Measurements from ENCODE around the gene KIF18B. TPM values are rescaled to one million over a fixed set of nuclear protein-coding genes. Genes with fewer than 3 reads are reported as not detected.

Gene KIF18B
- total RNA-seq, result 0.52 TPM
- polyA plus RNA-seq, result under 1 TPM in 3 of 4 donors, not detected in 1; 0.19 to 0.60 (median 0.23) TPM

DNA sequence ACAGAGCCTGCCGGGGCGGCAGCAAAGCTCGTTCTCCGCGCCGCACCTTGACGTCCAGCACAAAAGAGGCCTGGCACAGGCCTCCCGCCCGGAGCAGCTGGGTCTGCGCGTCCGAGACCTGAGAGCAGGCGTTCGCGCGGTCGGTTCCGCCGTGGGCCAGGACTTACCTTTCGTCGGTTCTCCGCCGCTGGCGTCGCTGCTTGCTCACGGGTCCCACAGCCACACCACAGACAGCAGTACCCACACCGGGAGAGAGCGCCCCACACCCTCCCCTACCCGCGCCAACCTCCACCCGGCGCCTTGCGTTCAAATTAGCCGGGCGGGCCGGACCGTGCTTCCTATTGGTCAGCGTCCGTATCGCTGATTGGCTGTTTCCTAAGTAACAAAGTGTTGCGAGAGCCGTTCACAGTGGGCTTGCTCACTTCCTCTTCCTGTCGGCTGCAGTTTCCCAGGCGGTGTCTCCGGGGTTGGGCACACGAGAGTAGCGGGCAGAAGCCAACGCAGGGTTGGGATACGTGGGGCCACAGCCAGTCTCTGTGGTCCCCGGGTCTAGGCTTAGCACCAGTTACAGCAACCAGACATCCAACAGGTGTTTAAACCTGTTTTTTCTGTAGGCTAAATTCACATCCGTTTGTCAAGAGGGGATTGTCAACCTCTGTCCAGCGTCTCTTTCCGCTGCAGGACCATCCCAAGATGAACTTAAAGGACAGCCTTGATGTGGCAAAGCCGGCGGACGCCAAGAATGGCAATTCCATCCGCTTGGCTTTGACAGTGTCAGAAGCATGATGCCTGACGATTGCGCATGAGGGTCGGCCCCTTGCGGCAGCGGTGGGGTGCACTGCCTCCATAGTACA lies at the start of gene KIF18B:
Gene KIF18B, minus strand, starts transcription at position 313 of the 854 bp plus-strand sequence. CDS start 11,429 bp downstream, outside the sequence.
- Histone ChIP-seq H3K4me3 (ENCODE audit: low read depth, low read length) (peak within 1 kb of the TSS; percentile 97), H3K9me3 (ENCODE audit: control insufficient read depth in 2 of 2, low read length in 2 of 2) (no peaks in the 10 kb centered on the region), H3K27me3 (ENCODE audit: control insufficient read depth, insufficient read depth, low read length) (no peaks in the 10 kb centered on the region), H3K27ac (ENCODE audit: insufficient read depth, low read length, poor library complexity, severe bottlenecking) (peak within 1 kb of the TSS; percentile 74), H3K36me3 (ENCODE audit: control insufficient read depth, insufficient read depth, low read length) (no peaks in the 10 kb centered on the region), H3K4me1 (ENCODE audit: control insufficient read depth, insufficient read depth, low read length, poor library complexity, severe bottlenecking) (peaks cover 19% of the 10 kb centered on the region)
- peak within 1 kb of the TSS; percentile 87 to 98 (median 96) for H3K4me3 Mint-ChIP-seq
- peak; percentile 99 to 100 for ATAC-seq (ENCODE audit: low read depth in 2 of 2)
- peak within 1 kb of the TSS; percentile 93 to 98 (median 95) for H3K27ac Mint-ChIP-seq
- H3K36me3 Mint-ChIP-seq, result no peaks in the 10 kb centered on the region
- H3K27me3 Mint-ChIP-seq, result peaks cover 4% of the 10 kb centered on the region
- H3K4me1 Mint-ChIP-seq, result peaks cover 0 to 23% (median 6%) of the 10 kb centered on the region in 4 donors
- peak; percentile 83 to 97 (median 88) for DNase-seq
- H3K9me3 Mint-ChIP-seq, result no peaks in the 10 kb centered on the region

GRCh38 chr17:44996304-44996703 lies 48.7 kb upstream of the KIF18B start:
- Histone ChIP-seq H3K9me3 (ENCODE audit: control insufficient read depth in 2 of 2, low read length in 2 of 2) (no peaks in the 10 kb centered on the region), H3K4me3 (ENCODE audit: low read depth, low read length) (no peak overlapping the region), H3K4me1 (ENCODE audit: control insufficient read depth, insufficient read depth, low read length, poor library complexity, severe bottlenecking) (no peaks in the 10 kb centered on the region), H3K27ac (ENCODE audit: insufficient read depth, low read length, poor library complexity, severe bottlenecking) (no peak overlapping the region), H3K36me3 (ENCODE audit: control insufficient read depth, insufficient read depth, low read length) (no peaks in the 10 kb centered on the region), H3K27me3 (ENCODE audit: control insufficient read depth, insufficient read depth, low read length) (no peaks in the 10 kb centered on the region)
- Mint-ChIP-seq H3K27ac (no peak overlapping the region), H3K27me3 (peaks cover 34% of the 10 kb centered on the region), H3K9me3 (peaks cover 0 to 10% (median 3%) of the 10 kb centered on the region in 7 donors), H3K4me3 (no peak overlapping the region), H3K4me1 (no peaks in the 10 kb centered on the region), H3K36me3 (no peaks in the 10 kb centered on the region)
- DNase-seq (no peak), ATAC-seq (ENCODE audit: low read depth in 2 of 2) (no peak)

DNA sequence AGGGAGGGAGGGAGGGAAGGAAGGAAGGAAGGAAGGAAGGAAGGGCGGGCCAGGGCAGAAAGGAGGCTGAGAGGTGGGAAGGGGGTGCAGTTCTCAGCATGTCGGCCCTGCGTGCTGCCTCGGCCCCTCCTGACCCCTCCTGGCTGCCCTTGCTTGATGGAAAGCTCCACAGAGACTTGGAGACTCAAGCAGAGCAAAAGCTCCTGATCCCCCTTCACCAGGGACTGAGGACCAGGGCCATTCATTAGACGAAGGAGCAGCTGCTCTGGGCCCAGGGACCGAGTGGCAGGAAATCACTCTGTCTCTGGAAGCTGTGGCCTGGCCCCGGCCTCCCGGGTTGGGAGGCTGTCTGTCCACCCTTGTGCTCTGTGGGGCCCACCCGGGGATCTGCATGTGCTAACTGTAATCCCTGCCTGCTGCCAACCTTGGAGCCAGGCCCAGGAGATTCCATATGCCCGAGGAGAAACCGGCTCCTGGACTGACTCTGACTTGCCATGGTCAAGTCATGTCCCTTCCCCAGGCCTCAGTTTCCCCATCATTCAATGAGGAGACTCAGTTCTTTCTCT lies 47.9 kb upstream of the KIF18B start:
- no peak for ATAC-seq (ENCODE audit: low read depth in 2 of 2)

DNA sequence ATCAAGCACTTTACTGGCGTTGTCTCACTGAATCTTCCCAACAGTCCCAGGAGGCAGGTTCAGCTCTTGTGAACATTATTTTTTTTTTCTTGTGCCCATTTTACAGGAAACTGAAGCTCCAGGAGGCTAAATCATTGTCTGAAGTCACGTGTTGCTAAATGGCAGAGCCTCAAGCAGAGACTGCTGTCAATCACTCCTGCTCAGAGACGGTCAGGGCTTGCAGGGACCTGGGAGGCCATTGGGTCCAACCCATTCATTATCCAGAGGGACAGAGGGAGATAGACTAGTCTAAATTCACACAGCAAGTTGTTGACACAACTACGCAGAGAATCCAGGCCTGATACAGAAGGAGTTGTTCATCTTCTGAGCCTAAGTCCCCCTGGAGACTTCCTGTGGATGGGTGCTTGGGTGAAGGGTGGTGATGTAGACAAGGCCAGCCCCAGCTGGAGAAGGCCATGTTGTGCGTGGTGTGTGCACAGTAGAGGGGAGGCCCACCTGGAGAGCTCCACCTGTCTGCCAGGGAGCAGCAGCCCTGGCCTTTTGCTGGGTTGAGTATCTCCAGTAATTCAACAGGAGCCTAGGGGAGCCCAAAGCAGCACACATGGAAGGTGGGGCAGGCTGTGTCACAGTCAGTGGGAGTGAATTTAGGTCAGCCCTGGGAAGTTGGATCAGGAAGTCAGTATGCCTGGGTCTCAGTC lies 44.8 kb upstream of the KIF18B start:
- H3K9me3 ChIP-seq (ENCODE audit: control insufficient read depth in 2 of 2, low read length in 2 of 2), result no peaks in the 10 kb centered on the region
- Mint-ChIP-seq H3K4me1 (peaks cover 0 to 5% (median 2%) of the 10 kb centered on the region in 4 donors), H3K27me3 (peaks cover 48% of the 10 kb centered on the region), H3K27ac (no peak overlapping the region), H3K9me3 (peaks cover 0 to 8% (median 0%) of the 10 kb centered on the region in 7 donors), H3K36me3 (no peaks in the 10 kb centered on the region), H3K4me3 (no peak overlapping the region)
- DNase-seq (no peak), ATAC-seq (ENCODE audit: low read depth in 2 of 2) (no peak)
- H3K27me3 ChIP-seq (ENCODE audit: control insufficient read depth, insufficient read depth, low read length), result peaks cover 2% of the 10 kb centered on the region
- H3K4me1 ChIP-seq (ENCODE audit: control insufficient read depth, insufficient read depth, low read length, poor library complexity, severe bottlenecking), result peaks cover under 1% of the 10 kb centered on the region
- H3K27ac ChIP-seq (ENCODE audit: insufficient read depth, low read length, poor library complexity, severe bottlenecking), result no peak overlapping the region
- H3K36me3 ChIP-seq (ENCODE audit: control insufficient read depth, insufficient read depth, low read length), result no peaks in the 10 kb centered on the region
- no peak overlapping the region for H3K4me3 ChIP-seq (ENCODE audit: low read depth, low read length)

More for the DNA sequence above, 47.9 kb upstream of the KIF18B start:
- peaks cover 0 to 10% (median 3%) of the 10 kb centered on the region in 7 donors for H3K9me3 Mint-ChIP-seq
- H3K9me3 ChIP-seq (ENCODE audit: control insufficient read depth in 2 of 2, low read length in 2 of 2), result no peaks in the 10 kb centered on the region
- H3K4me3 ChIP-seq (ENCODE audit: low read depth, low read length), result no peak overlapping the region
- no peak overlapping the region for H3K27ac ChIP-seq (ENCODE audit: insufficient read depth, low read length, poor library complexity, severe bottlenecking)
- H3K36me3 ChIP-seq (ENCODE audit: control insufficient read depth, insufficient read depth, low read length), result no peaks in the 10 kb centered on the region
- no peak overlapping the region for H3K4me3 Mint-ChIP-seq
- no peak overlapping the region for H3K27ac Mint-ChIP-seq
- no peaks in the 10 kb centered on the region for H3K4me1 Mint-ChIP-seq
- DNase-seq, result no peak
- no peaks in the 10 kb centered on the region for H3K27me3 ChIP-seq (ENCODE audit: control insufficient read depth, insufficient read depth, low read length)
- peaks cover 34% of the 10 kb centered on the region for H3K27me3 Mint-ChIP-seq
- no peaks in the 10 kb centered on the region for H3K4me1 ChIP-seq (ENCODE audit: control insufficient read depth, insufficient read depth, low read length, poor library complexity, severe bottlenecking)
- H3K36me3 Mint-ChIP-seq, result no peaks in the 10 kb centered on the region

GRCh38 chr17:44990994-44991393 lies 43.4 kb upstream of the KIF18B start:
- Histone ChIP-seq H3K9me3 (ENCODE audit: control insufficient read depth in 2 of 2, low read length in 2 of 2) (no peaks in the 10 kb centered on the region), H3K4me1 (ENCODE audit: control insufficient read depth, insufficient read depth, low read length, poor library complexity, severe bottlenecking) (peaks cover 4% of the 10 kb centered on the region), H3K27ac (ENCODE audit: insufficient read depth, low read length, poor library complexity, severe bottlenecking) (no peak overlapping the region), H3K36me3 (ENCODE audit: control insufficient read depth, insufficient read depth, low read length) (no peaks in the 10 kb centered on the region), H3K4me3 (ENCODE audit: low read depth, low read length) (no peak overlapping the region), H3K27me3 (ENCODE audit: control insufficient read depth, insufficient read depth, low read length) (peaks cover 2% of the 10 kb centered on the region)
- peaks cover 0 to 4% (median 0%) of the 10 kb centered on the region in 7 donors for H3K9me3 Mint-ChIP-seq
- H3K4me1 Mint-ChIP-seq, result peaks cover 0 to 5% (median 3%) of the 10 kb centered on the region in 4 donors
- DNase-seq, result no peak
- no peak overlapping the region for H3K27ac Mint-ChIP-seq
- no peak for ATAC-seq (ENCODE audit: low read depth in 2 of 2)
- no peaks in the 10 kb centered on the region for H3K36me3 Mint-ChIP-seq
- peaks cover 51% of the 10 kb centered on the region for H3K27me3 Mint-ChIP-seq
- no peak overlapping the region for H3K4me3 Mint-ChIP-seq

DNA sequence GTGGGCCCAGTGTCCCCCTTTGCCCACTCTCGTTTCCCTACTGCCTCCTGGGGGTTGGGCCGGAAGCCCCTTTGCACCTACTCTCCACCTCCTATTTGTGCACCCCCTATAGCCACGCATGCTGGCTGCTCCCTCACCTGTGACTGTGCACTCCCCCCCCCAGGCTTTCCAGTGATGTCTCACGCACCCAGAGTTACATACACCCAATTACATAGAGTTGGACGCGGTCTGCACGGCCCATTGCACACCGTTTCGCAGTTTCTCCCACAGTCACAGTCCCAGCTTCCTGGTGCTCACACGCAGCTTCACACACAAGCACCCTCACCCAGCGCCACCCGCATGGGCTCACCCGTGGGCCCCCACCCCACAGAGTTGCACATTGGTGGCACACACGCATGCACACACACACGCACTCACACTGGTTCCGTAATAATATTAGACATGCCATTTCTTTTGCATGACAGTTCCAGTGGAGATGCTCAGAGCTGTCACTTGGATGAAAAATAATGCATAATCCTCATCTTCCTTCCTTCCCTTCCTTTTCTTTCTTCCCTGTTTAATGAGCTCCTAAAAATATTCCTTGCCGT lies 42.1 kb upstream of the KIF18B start:
- DNase-seq (no peak), ATAC-seq (ENCODE audit: low read depth in 2 of 2) (no peak)
- H3K27me3 Mint-ChIP-seq, result peaks cover 57% of the 10 kb centered on the region
- Histone ChIP-seq H3K27ac (ENCODE audit: insufficient read depth, low read length, poor library complexity, severe bottlenecking) (no peak overlapping the region), H3K4me3 (ENCODE audit: low read depth, low read length) (no peak overlapping the region), H3K9me3 (ENCODE audit: control insufficient read depth in 2 of 2, low read length in 2 of 2) (no peaks in the 10 kb centered on the region), H3K27me3 (ENCODE audit: control insufficient read depth, insufficient read depth, low read length) (peaks cover 2% of the 10 kb centered on the region), H3K4me1 (ENCODE audit: control insufficient read depth, insufficient read depth, low read length, poor library complexity, severe bottlenecking) (peaks cover 4% of the 10 kb centered on the region), H3K36me3 (ENCODE audit: control insufficient read depth, insufficient read depth, low read length) (no peaks in the 10 kb centered on the region)
- H3K36me3 Mint-ChIP-seq, result no peaks in the 10 kb centered on the region
- H3K4me1 Mint-ChIP-seq, result peaks cover 0 to 5% (median 3%) of the 10 kb centered on the region in 4 donors
- peak overlapping the region in 1 of 4 donors; percentile 38 for H3K4me3 Mint-ChIP-seq
- H3K9me3 Mint-ChIP-seq, result peaks cover 0 to 4% (median 0%) of the 10 kb centered on the region in 7 donors
- H3K27ac Mint-ChIP-seq, result no peak overlapping the region
